Osteoblast (primary cell): ENCODE data around the gene CROCC2. TPM values are rescaled to one million over a fixed set of nuclear protein-coding genes. Genes with fewer than 3 reads are reported as not detected.

Source experiments
- DNase-seq: peaks from one replicate; pipeline ENCODE4 v3.0.0; 2011; ENCODE audit warnings: low spot score, mixed read lengths; ENCODE audit not compliant: insufficient read length; ENCODE audit errors: missing footprints
- H2AFZ ChIP-seq: 2 replicates; pipeline ENCODE4 v1.6.0; 2011; ENCODE audit warnings: mild to moderate bottlenecking, low read length
- H3K27ac ChIP-seq: 2 replicates; pipeline ENCODE4 v1.5.1; 2011; ENCODE audit warnings: mild to moderate bottlenecking, low read depth, low read length, moderate library complexity
- H3K27me3 ChIP-seq: 2 replicates; pipeline ENCODE4 v1.6.0; 2012; ENCODE audit warnings: mild to moderate bottlenecking, control low read depth, inconsistent platforms, low read length, moderate library complexity; ENCODE audit not compliant: insufficient read depth
- H3K36me3 ChIP-seq: 2 replicates; pipeline ENCODE4 v1.5.1; 2011; ENCODE audit warnings: mild to moderate bottlenecking, low read length, control low read depth, moderate library complexity; ENCODE audit not compliant: insufficient read depth
- H3K4me1 ChIP-seq: 2 replicates; pipeline ENCODE4 v1.5.1; 2011; ENCODE audit warnings: mild to moderate bottlenecking, low read length, control low read depth, moderate library complexity; ENCODE audit not compliant: insufficient read depth
- H3K4me2 ChIP-seq: 2 replicates; pipeline ENCODE4 v1.6.0; 2011; ENCODE audit warnings: mild to moderate bottlenecking, low read length; ENCODE audit not compliant: insufficient read depth
- H3K4me3 ChIP-seq: fragments of 200-600 bp; sonication (generic); 3 replicates; pipeline ENCODE4 v1.5.1; 2012; ENCODE audit warnings: mild to moderate bottlenecking, low read length, inconsistent platforms; ENCODE audit not compliant: insufficient read depth
- H3K79me2 ChIP-seq: 2 replicates; pipeline ENCODE4 v1.6.0; 2012; ENCODE audit warnings: mild to moderate bottlenecking, low read length, control low read depth, inconsistent platforms; ENCODE audit not compliant: insufficient read depth
- H3K9me3 ChIP-seq: 2 replicates; pipeline ENCODE4 v1.5.1; 2011; ENCODE audit warnings: low read depth, low read length, control low read depth
- H4K20me1 ChIP-seq: 2 replicates; pipeline ENCODE4 v1.6.0; 2012; ENCODE audit warnings: mild to moderate bottlenecking, low read length, control low read depth; ENCODE audit not compliant: insufficient read depth
- total RNA-seq: library from RNA; depleted of rRNA; stranded (reverse); fragments of >200 nt; gene quantifications from 2 replicates; pipeline ENCODE4 v1.2.3, GENCODE V29; 2012
- TF ChIP-seq, protein P1 (sequence below): IDR thresholded peaks from 2 replicates; pipeline ENCODE4 v1.5.1; 2011; ENCODE audit warnings: mild to moderate bottlenecking, low read depth, low read length, moderate library complexity; ENCODE audit errors: extremely low read depth

Gene CROCC2
- total RNA-seq, 1 donor: under 0.01 TPM

DNA sequence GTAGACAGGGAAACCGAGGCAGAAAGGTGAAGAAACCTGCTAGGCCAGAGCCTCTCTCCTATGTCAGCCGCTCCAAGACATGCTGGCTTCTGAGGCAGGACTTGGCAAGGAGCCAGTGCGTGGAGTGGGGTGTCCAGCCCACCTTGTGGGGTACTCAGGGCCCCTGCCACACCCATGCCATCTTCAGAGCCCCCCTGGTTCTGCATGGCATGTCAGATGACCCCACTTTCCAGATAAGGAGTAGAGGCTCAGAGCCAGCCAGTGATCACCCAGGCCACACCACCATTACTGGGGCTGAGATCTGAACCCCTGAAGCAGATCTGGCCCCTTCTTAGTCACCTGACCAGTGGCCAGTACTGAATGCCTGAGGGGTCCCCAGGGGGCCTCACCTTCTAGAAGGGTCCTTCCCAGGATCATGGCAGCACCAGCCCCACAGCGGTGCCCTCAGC, 14.7 kb downstream of the CROCC2 start:
- Histone ChIP-seq H3K4me1 (peaks cover 31% of the 10 kb centered on the region), H3K36me3 (no peaks in the 10 kb centered on the region), H3K4me3 (peak overlapping the region; percentile 28), H4K20me1 (no peaks in the 10 kb centered on the region), H3K27ac (peak overlapping the region; percentile 98), H3K4me2 (peak overlapping the region; percentile 51), H2AFZ (peak overlapping the region; percentile 47), H3K9me3 (no peaks in the 10 kb centered on the region), H3K79me2 (no peaks in the 10 kb centered on the region), H3K27me3 (no peaks in the 10 kb centered on the region)
- TF ChIP-seq, protein P1, sequence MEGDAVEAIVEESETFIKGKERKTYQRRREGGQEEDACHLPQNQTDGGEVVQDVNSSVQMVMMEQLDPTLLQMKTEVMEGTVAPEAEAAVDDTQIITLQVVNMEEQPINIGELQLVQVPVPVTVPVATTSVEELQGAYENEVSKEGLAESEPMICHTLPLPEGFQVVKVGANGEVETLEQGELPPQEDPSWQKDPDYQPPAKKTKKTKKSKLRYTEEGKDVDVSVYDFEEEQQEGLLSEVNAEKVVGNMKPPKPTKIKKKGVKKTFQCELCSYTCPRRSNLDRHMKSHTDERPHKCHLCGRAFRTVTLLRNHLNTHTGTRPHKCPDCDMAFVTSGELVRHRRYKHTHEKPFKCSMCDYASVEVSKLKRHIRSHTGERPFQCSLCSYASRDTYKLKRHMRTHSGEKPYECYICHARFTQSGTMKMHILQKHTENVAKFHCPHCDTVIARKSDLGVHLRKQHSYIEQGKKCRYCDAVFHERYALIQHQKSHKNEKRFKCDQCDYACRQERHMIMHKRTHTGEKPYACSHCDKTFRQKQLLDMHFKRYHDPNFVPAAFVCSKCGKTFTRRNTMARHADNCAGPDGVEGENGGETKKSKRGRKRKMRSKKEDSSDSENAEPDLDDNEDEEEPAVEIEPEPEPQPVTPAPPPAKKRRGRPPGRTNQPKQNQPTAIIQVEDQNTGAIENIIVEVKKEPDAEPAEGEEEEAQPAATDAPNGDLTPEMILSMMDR: no peak
- peak; percentile 95 for DNase-seq

DNA sequence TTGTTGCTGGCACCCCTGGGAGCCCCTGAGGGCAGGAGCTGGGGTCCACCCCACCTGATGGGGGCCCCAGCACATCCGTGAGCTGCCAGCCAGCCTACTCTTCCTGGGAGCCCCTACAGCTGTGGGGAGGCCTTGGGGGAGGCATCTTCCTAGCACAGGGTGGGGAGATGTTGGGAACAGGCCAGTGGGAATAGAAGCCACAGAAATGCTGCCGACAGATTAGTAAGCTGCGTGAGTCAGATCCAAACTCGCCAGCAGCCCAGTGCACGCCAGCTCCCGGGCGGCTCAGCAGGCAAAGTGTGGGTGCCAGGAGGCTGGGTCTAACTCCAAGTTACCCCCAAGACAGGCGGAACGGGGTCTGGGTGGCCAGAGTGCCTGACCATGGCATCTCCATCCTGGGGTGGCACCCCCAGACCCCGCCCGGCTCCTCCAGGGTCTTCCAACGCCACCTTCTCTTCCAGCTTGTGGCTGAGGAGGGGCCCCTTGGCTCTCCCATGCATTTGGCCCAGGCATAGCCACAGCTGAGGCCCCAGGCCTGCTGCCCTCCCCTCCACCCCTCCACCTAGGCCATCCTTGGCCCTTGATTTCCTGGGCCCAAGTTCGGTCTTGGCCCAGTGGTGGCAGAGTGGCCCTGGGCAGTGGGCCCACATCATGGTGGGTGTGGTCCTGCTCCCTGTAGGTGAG, 15.3 kb downstream of the CROCC2 start:
- H4K20me1 ChIP-seq: no peaks in the 10 kb centered on the region
- no peaks in the 10 kb centered on the region for H3K27me3 ChIP-seq
- DNase-seq: peak; percentile 100
- no peaks in the 10 kb centered on the region for H3K79me2 ChIP-seq
- H3K4me3 ChIP-seq: peak overlapping the region; percentile 28
- H2AFZ ChIP-seq: peak overlapping the region; percentile 59
- H3K4me1 ChIP-seq: peaks cover 31% of the 10 kb centered on the region
- TF ChIP-seq, protein P1: no peak
- H3K27ac ChIP-seq: peak overlapping the region; percentile 98
- H3K4me2 ChIP-seq: peak overlapping the region; percentile 51
- no peaks in the 10 kb centered on the region for H3K36me3 ChIP-seq
- H3K9me3 ChIP-seq: no peaks in the 10 kb centered on the region

DNA sequence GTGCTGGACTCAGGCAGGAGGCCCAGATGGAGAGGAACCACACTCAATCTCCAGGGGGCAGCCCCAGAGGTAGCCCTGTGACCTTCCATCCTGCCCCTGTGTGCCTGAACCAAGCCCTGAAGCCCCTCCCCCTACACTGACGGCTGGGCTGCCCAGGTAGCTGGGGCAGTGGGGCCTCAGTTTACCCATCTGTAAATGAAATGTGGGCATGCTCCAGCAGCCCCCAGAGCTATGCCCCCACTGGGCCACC, 15.8 kb downstream of the CROCC2 start:
- Histone ChIP-seq H3K9me3 (no peaks in the 10 kb centered on the region), H3K4me1 (peaks cover 27% of the 10 kb centered on the region), H4K20me1 (no peaks in the 10 kb centered on the region), H3K36me3 (no peaks in the 10 kb centered on the region), H3K27ac (peak overlapping the region; percentile 98), H3K4me3 (peak overlapping the region; percentile 28), H3K79me2 (no peaks in the 10 kb centered on the region), H3K27me3 (no peaks in the 10 kb centered on the region), H3K4me2 (no peak overlapping the region), H2AFZ (no peak overlapping the region)
- TF ChIP-seq, protein P1: no peak
- DNase-seq: peak; percentile 87

DNA sequence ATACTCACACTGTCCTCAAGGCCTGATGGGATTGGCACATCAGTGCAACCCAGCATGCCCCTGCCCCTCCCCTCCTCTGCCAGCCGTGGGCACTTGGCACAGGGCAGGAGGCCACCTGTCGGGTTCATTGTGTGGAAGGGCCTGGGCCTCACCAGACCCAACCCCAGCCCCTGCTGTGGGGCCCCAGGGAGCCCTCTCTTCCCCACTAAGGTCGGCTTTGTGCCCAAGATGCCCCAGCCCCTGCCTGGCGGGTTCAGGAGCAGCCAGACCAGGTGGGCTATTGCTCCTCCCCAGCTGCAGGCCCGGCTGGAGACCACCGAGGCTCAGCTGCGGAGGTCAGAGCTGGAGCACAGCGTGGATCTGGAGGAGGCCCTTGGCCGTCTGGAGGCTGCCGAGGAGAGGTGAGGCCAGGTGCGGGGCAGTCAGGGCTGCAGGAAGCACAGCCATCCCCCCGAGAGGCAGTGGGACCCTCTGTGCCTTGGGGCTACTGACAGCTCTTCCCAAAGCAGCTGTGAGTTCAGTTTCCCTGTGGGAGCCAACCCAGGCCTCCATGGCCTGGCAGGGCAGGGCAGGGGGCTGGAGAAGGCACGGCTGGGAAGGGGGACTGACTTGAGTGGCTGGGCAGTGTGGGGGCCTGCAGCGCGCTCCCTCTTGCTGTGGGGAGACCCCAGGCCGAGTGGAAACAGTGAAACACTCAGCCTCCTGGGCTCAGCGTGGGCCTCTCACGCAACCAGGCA, 16.3 kb downstream of the CROCC2 start:
- Histone ChIP-seq H3K4me2 (no peak overlapping the region), H3K27ac (peak overlapping the region; percentile 98)

More for the DNA sequence above, 16.3 kb downstream of the CROCC2 start:
- Histone ChIP-seq H3K79me2 (no peaks in the 10 kb centered on the region), H3K4me3 (no peak overlapping the region), H4K20me1 (no peaks in the 10 kb centered on the region), H3K36me3 (no peaks in the 10 kb centered on the region), H2AFZ (no peak overlapping the region), H3K9me3 (no peaks in the 10 kb centered on the region), H3K27me3 (no peaks in the 10 kb centered on the region), H3K4me1 (peaks cover 22% of the 10 kb centered on the region)
- TF ChIP-seq, protein P1: no peak
- peak; percentile 74 for DNase-seq
